Endothelial cell of umbilical vein (primary cell): Measurements from ENCODE around the gene ATPAF1. TPM values are rescaled to one million over a fixed set of nuclear protein-coding genes. Genes with fewer than 3 reads are reported as not detected.

Experiments
- BruUV-seq: library from RNA; stranded (reverse); fragments of 400-500 nt; replicated peaks from 2 replicates; lab custom pipeline; 2021; lab: Mats Ljungman, UMichigan
- CTCF ChIA-PET: fragments of 300-600, 350-600 bp; sonication (Branson Sonifier 250); formaldehyde crosslinking; loops from one replicate; lab custom pipeline; 2021; ENCODE audit warnings: antibody characterized with exemption, inconsistent platforms; lab: Charles Lee
- POLR2A ChIA-PET: fragments of 300-600, 350-600 bp; sonication (Branson Sonifier 250); formaldehyde crosslinking; loops from one replicate; lab custom pipeline; 2021; ENCODE audit warnings: antibody characterized with exemption, inconsistent platforms; lab: Charles Lee
- DNase-seq: peaks from one replicate; pipeline ENCODE4 v3.0.0-alpha.2; 2011; ENCODE audit warnings: low read depth, low spot score
- FAIRE-seq: peaks from 2 replicates; lab custom pipeline; 2011; peaks lifted over from hg19 to GRCh38; lab: Jason Lieb, UNC
- H2AFZ ChIP-seq: 2 replicates; pipeline ENCODE4 v1.6.0; 2012; ENCODE audit warnings: low read depth, low read length, control low read depth, inconsistent platforms
- H3K27ac ChIP-seq: 2 replicates; pipeline ENCODE4 v1.5.1; 2011; ENCODE audit warnings: low read depth, mild to moderate bottlenecking, control low read depth, low read length, moderate library complexity; ENCODE audit not compliant: insufficient read depth
- H3K27me3 ChIP-seq, 2 experiments: 2 replicates each; pipeline versions ENCODE4 v1.6.0 to v1.6.1; 2011; ENCODE audit warnings: low read length in 2 of 2, mixed read lengths in 1 of 2; ENCODE audit not compliant: control insufficient read depth in 2 of 2, insufficient read depth in 2 of 2
- H3K36me3 ChIP-seq, 2 experiments: 2 replicates in 1 of 2; 3 replicates in 1 of 2; pipeline ENCODE4 v1.5.1; 2011; ENCODE audit warnings: low read length in 2 of 2, mild to moderate bottlenecking in 1 of 2, moderate library complexity in 1 of 2; ENCODE audit not compliant: control insufficient read depth in 2 of 2, insufficient read depth in 2 of 2; ENCODE audit errors: extremely low read depth in 1 of 2
- H3K4me1 ChIP-seq: 3 replicates; pipeline ENCODE4 v1.5.1; 2011; ENCODE audit warnings: mild to moderate bottlenecking, low read length; ENCODE audit not compliant: control insufficient read depth, insufficient read depth; ENCODE audit errors: extremely low read depth
- H3K4me2 ChIP-seq: 2 replicates; pipeline ENCODE4 v1.6.1; 2011; ENCODE audit warnings: low read length, control low read depth, mixed read lengths; ENCODE audit not compliant: insufficient read depth
- H3K4me3 ChIP-seq, 3 experiments: fragments of 200-600 bp in 1 of 3; sonication (generic), shearing (Covaris generic) in 1 of 3; replicated peaks in 1 of 3; 2 replicates each; pipeline ENCODE4 v1.5.1; 2011 to 2016; ENCODE audit warnings: control low read depth in 3 of 3, low read length in 3 of 3, mild to moderate bottlenecking in 2 of 3, inconsistent platforms in 1 of 3, low read depth in 1 of 3, moderate library complexity in 1 of 3; ENCODE audit not compliant: insufficient read depth in 1 of 3
- H3K79me2 ChIP-seq: 2 replicates; pipeline ENCODE4 v1.6.0; 2012; ENCODE audit warnings: low read length, inconsistent platforms; ENCODE audit not compliant: control insufficient read depth, insufficient read depth
- H3K9ac ChIP-seq: replicated peaks from 2 replicates; pipeline ENCODE3; 2011; ENCODE audit warnings: low read length, control low read depth; ENCODE audit not compliant: insufficient read depth; ENCODE audit errors: extremely low read depth
- H3K9me1 ChIP-seq: replicated peaks from 3 replicates; pipeline ENCODE4 v1.6.0; 2011; ENCODE audit warnings: mild to moderate bottlenecking, low read length; ENCODE audit not compliant: control insufficient read depth, insufficient read depth; ENCODE audit errors: extremely low read depth
- H3K9me3 ChIP-seq: replicated peaks from 2 replicates; pipeline ENCODE4 v1.5.1; 2012; ENCODE audit warnings: low read length, inconsistent platforms; ENCODE audit not compliant: control insufficient read depth, insufficient read depth
- H4K20me1 ChIP-seq: replicated peaks from 2 replicates; pipeline ENCODE3; 2011; ENCODE audit warnings: mild to moderate bottlenecking, low read length; ENCODE audit not compliant: control insufficient read depth, insufficient read depth; ENCODE audit errors: extremely low read depth
- EZH2 ChIP-seq: IDR thresholded peaks from 2 replicates; pipeline ENCODE4 v1.6.1; 2012; ENCODE audit warnings: borderline replicate concordance, low read depth, mild to moderate bottlenecking, moderate library complexity, low read length, inconsistent platforms; ENCODE audit not compliant: severe bottlenecking
- FOS ChIP-seq: IDR thresholded peaks from 2 replicates; pipeline ENCODE4 v1.6.1; 2011; ENCODE audit warnings: mild to moderate bottlenecking, low read length, moderate library complexity, borderline replicate concordance; ENCODE audit not compliant: insufficient read depth
- GATA2 ChIP-seq: IDR thresholded peaks from 2 replicates; pipeline ENCODE4 v1.7.0; 2011; ENCODE audit warnings: low read depth, mild to moderate bottlenecking, moderate library complexity, mixed read lengths, low read length; ENCODE audit not compliant: insufficient read length, insufficient read depth
- JUN ChIP-seq: IDR thresholded peaks from 2 replicates; pipeline ENCODE4 v1.6.1; 2011; ENCODE audit warnings: borderline replicate concordance, low read depth; ENCODE audit not compliant: insufficient read length, insufficient read depth
- MYC ChIP-seq: IDR thresholded peaks from one replicate; pipeline ENCODE4 v1.6.1; 2011; ENCODE audit warnings: mild to moderate bottlenecking, low read depth, low read length
- POLR2A ChIP-seq: IDR thresholded peaks from 2 replicates; pipeline ENCODE4 v1.6.1; 2012; ENCODE audit warnings: low read depth, mild to moderate bottlenecking, control low read depth, low read length
- POLR2AphosphoS5 ChIP-seq: IDR thresholded peaks from 2 replicates; pipeline ENCODE4 v1.6.1; 2012; ENCODE audit warnings: low read depth, mild to moderate bottlenecking, control low read depth, low read length, moderate library complexity; ENCODE audit not compliant: insufficient read depth
- dilution Hi-C: fragments of 300-500 bp; cut with MboI; formaldehyde crosslinking; loops from one replicate; pipeline ENCODE4 v1.15.0; 2019; ENCODE audit warnings: low sequenced_read_pairs; ENCODE audit not compliant: extremely low pct_ligation_motif_present
- intact Hi-C: fragments of 100-400 bp; cut with micrococcal nuclease; formaldehyde crosslinking; loops from one replicate; pipeline ENCODE4 v1.10.0; 2022
- polyA plus RNA-seq, 4 experiments: library from polyadenylated mRNA; depleted of rRNA in 3 of 4; stranded (reverse) in 3 of 4; unstranded in 1 of 4; fragments of >200 nt; gene quantifications; 2 replicates each; pipeline versions ENCODE4 v1.2.1 to v1.2.3, GENCODE V29; 2011 to 2012; ENCODE audit warnings: missing spikeins in 1 of 4
- total RNA-seq: library from RNA; stranded (reverse); gene quantifications from 2 replicates; pipeline ENCODE4 v1.2.3, GENCODE V29; 2021
- TF ChIP-seq, protein P1 (sequence below), 2 donors: IDR thresholded peaks; 1 replicate in 1 of 2; 2 replicates in 1 of 2; pipeline ENCODE4 v1.5.1; 2011; ENCODE audit warnings: low read length in 2 of 2, mild to moderate bottlenecking in 2 of 2, moderate library complexity in 2 of 2, control low read depth in 1 of 2, inconsistent platforms in 1 of 2, low read depth in 1 of 2; ENCODE audit not compliant: insufficient read depth in 1 of 2; ENCODE audit errors: extremely low read depth in 1 of 2
- TF ChIP-seq, protein P2 (sequence below): IDR thresholded peaks from 2 replicates; pipeline ENCODE4 v1.6.1; 2011; ENCODE audit not compliant: insufficient read depth, insufficient read length

The ATPAF1 gene
- total and polyA plus RNA-seq, 2 donors (not counting 3 experiments of a cell fraction or from before 2014, with no cell fraction given), result 28.3 to 29.6 TPM

DNA sequence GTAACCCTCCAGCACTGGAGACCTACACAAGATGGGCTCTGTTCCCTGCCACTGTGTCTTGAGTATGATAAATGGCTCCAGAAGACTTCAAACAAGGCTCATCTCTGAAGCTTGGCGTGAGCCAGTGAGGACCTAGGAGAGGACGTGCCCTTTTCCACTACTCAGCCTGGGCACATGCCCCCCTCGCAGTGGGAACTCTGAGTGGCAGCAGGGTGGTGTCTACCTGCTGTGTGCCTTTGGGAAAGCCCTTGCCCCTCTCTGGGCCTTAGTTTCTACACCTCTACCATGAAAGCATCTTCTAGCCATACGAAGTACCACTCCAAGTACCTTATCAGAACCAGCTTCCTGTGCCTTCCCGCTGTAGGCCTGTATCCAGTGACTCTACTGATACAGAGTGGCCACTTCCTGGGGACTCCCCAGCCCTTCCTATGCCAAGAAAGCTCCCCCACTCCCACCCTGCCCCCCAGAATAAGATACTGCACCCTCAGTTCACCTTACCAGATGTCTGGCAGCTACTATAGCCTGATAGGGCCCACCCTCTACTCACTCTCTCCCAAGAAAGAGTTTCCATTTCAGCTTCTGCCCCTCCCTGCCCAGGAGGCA, 48.4 kb downstream of the ATPAF1 start:
- Histone ChIP-seq H4K20me1 (no peaks in the 10 kb centered on the region), H3K9me1 (no peaks in the 10 kb centered on the region), H3K4me3 (no peak overlapping the region), H3K79me2 (no peaks in the 10 kb centered on the region), H3K27me3 (no peaks in the 10 kb centered on the region), H3K9ac (no peak overlapping the region), H3K27ac (no peak overlapping the region), H3K36me3 (no peaks in the 10 kb centered on the region), H3K4me1 (peaks cover 11% of the 10 kb centered on the region), H2AFZ (no peak overlapping the region), H3K4me2 (no peak overlapping the region), H3K9me3 (no peaks in the 10 kb centered on the region)
- FAIRE-seq, result no peak
- TF ChIP-seq GATA2 (no peak), FOS (no peak), MYC (no peak), JUN (no peak), POLR2A (no peak), EZH2 (no peak), POLR2AphosphoS5 (no peak)
- TF ChIP-seq, protein P1, sequence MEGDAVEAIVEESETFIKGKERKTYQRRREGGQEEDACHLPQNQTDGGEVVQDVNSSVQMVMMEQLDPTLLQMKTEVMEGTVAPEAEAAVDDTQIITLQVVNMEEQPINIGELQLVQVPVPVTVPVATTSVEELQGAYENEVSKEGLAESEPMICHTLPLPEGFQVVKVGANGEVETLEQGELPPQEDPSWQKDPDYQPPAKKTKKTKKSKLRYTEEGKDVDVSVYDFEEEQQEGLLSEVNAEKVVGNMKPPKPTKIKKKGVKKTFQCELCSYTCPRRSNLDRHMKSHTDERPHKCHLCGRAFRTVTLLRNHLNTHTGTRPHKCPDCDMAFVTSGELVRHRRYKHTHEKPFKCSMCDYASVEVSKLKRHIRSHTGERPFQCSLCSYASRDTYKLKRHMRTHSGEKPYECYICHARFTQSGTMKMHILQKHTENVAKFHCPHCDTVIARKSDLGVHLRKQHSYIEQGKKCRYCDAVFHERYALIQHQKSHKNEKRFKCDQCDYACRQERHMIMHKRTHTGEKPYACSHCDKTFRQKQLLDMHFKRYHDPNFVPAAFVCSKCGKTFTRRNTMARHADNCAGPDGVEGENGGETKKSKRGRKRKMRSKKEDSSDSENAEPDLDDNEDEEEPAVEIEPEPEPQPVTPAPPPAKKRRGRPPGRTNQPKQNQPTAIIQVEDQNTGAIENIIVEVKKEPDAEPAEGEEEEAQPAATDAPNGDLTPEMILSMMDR (IDR thresholded peaks at IDR 0.05; ENCODE audit: extremely low read depth in 1 of 2, insufficient read depth in 1 of 2, low read depth in 1 of 2, low read length in 2 of 2), result no peak
- TF ChIP-seq, protein P2, sequence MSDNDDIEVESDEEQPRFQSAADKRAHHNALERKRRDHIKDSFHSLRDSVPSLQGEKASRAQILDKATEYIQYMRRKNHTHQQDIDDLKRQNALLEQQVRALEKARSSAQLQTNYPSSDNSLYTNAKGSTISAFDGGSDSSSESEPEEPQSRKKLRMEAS, result no peak
- no TSS peak for BruUV-seq
- dilution Hi-C loops (no loop called here), intact Hi-C loops (no loop called here)
- ChIA-PET POLR2A (no interaction called here), CTCF (interaction anchor here (5.4 kb wide), 1 partner anchor 105 kb away, joined by 79 read pairs; no protein-coding TSS in a partner anchor)
- no peak for DNase-seq
